ENCODE results near the gene F11R.
"Not testable (repeated sequence)": the region's sequence is repeated elsewhere in the genome, so short reads cannot be mapped to it uniquely, and the experiment has no call there.

F11R gene

GRCh38 chr1:161009602-161010211 lies 11.2 kb downstream of the F11R start:
- DNase-seq = no peak

GRCh38 chr1:161008869-161009510 lies 12.0 kb downstream of the F11R start:
- DNase-seq = no peak

- DNase-seq = no peak
Measured at GRCh38 chr1:161007369-161007768, 13.6 kb downstream of the F11R start.

DNA sequence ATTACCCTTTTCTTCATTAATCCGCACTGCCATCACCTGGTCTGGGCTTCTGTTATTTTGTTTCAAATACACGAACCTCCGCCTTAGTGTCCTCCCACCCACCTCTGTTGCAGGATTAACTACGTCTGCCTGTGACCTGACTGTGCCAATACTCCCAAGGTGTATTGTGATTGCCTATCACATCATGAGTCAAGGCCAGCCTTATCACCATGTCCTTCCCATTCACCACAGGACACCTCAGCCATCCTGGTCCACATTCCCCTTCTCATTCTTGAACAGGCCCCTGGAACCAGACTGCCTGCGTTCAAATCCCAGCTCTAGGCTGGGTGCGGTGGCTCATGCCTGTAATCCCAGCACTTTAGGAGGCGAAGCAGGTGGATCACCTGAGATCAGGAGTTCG lies 14.4 kb downstream of the F11R start:
- DNase-seq = no peak

GRCh38 chr1:161001525-161001924 lies 19.4 kb downstream of the F11R start:
- DNase-seq = no peak

- no peak for DNase-seq
Measured at GRCh38 chr1:161000736-161001480, 20.0 kb downstream of the F11R start.

DNA sequence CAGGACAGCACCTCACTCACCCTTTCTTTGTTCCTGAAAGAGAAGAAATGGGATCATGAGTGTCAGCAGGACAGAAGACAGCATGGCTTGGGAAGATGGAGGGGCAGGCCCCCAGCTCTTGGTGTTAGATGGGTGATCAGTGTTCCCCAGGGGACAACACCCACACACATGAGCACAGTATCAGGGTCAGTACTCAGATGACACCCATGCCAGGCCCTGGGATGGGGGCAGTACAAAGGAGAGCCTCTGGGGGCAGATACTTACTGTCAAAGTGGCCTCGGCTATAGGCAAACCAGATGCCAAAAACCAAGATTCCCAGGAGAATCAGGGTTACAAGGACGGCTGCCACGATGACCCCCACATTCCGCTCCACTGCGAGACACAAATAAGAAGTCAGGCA lies 21.6 kb downstream of the F11R start:
- no peak for DNase-seq

DNA sequence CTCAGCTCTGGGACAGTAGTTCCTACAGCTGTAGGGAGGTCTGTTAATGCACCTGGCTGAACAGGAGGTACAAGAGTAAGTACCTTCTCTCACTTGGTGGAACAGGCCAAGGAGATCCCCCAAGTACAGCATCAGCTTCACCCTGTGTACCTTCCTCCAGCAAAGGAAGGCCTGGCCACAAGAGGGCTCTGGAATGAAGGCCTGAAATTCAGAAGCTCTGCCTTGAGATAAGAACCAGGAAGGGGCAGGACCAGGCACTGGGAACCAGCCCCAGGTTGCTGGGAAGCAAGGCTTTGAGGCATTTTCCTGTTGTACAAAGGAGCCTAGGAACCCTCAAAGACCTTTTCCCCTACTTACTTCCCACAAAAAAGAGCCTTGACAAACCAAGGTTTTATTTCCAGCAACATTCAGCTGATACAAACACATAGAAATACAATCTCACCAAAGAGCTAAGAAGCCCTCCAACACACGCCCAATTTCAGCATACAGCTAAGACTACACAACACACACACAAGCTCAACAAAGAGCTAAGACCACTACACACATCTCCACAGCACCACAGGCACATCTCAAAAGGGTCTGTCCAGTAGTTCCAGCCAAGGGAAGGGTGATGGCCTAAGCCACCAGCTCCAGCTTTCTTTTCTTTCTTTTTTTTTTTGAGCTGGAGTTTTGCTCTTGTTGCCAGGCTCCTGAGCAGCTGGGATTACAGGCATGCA lies 23.5 kb downstream of the F11R start:
- no peak for DNase-seq

DNA sequence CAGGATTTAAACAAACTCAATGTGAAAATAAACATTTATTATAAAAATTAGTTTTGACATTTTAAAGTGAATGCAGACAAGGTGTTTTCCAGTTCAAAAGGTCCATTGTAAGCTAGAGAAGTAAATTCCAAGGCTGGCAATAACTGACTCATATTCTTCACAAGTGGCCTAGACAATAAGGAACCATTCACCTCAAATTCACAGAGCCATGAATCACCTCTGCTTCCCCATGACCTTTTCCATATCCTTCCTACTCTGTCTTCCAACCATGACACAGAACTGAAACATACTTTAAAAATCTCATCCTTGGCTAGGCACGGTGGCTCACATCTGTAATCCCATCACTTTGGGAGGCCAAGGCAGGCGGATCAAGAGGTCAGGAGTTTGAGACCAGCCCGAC lies 24.8 kb downstream of the F11R start:
- no peak for DNase-seq

DNA sequence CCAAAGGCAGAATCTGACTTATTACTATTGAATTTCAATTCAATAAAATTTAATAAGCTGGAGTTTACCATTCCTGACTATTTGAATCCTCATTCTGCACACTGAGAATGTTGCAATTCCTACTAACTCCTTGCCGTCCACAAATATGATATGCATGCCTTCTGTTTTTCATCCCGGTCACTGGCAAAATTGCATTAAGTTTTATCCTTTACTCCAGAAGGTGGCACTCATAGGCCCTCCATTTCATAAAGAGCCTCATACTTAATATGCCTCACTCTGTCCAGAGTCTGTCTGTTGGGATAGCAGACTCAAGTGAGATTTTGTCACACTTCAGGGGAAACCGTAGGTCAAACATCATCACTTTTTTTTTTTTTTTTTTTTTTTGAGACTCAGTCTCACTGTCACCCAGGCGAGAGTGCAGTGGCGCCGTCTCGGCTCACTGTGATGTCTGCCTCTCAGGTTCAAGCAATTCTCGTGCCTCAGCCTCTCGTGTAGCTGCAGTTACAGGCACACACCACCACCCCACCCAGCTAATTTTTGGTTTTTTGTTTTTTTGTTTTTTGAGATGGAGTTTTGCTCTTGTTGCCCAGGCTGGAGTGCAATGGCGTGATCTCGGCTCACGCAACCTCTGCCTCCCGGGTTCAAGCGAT lies 27.3 kb downstream of the F11R start:
- no peak for DNase-seq

GRCh38 chr1:160992036-160992435 lies 28.9 kb downstream of the F11R start:
- not testable (repeated sequence) for DNase-seq

GRCh38 chr1:160987359-160988050 lies 33.4 kb downstream of the F11R start:
- DNase-seq = no peak

- no peak for DNase-seq
Measured at GRCh38 chr1:160985723-160986122, 35.2 kb downstream of the F11R start.

DNA sequence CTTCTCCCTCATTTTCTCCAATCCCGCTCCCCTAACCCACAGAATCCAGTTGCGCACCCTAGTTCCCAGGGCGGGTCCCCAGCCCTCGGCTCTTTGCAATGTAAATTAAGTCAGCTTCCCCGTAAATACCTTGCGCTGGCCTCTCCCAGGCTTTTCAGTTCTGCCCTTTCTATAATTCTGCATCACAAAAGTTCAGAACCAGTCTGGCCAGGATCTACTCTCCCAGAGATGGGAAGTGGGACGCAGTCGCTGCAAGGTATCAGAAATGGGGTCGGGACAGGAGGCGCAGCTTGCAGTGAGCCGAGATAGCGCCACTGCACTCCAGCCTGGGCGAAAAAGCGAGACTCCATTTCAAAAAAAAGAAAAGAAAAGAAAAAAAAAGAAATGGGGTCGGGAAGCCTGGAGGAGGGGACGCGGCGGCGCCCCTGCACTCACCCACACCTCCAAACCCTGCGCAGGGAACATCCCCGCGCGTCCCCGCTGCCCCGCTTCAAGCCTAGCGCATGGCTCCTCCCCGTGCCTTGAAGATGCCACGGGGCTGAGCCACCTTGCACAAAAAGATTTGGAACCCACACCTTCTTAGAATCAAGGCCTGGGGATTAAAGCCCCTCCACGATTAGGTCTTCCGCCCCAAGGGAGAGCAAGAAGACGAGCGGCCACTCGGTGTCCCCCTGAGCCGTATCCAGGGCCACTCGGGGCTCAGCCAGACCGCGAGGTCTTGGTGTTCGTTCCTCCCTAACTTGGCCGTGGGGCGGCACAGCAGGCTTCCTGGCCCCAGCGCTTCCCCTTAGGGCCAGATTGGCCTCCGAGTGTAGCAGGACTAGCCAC lies 39.2 kb downstream of the F11R start:
- no peak for DNase-seq

GRCh38 chr1:160979286-160979685 lies 41.7 kb downstream of the F11R start:
- no peak for DNase-seq

DNA sequence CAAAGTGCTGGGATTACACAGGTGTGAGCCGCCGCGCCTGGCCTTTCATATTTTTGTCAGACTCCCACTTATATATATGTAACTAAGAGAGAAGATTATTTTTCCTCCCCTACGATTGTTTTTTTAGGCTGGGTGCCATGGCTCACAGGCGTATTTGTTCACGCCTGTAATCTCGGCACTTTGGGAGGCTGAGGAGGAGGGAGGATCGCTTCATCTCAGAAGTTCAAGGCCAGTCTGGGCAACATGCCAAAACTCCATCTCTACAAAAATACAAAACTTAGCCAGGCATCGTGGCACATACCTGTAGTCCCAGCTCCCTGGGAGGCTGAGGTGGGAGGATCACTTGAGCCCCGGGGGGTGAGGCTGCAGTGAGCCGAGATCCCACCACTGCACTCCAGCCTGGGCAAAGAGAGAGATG lies 42.4 kb downstream of the F11R start:
- no peak for DNase-seq

DNA sequence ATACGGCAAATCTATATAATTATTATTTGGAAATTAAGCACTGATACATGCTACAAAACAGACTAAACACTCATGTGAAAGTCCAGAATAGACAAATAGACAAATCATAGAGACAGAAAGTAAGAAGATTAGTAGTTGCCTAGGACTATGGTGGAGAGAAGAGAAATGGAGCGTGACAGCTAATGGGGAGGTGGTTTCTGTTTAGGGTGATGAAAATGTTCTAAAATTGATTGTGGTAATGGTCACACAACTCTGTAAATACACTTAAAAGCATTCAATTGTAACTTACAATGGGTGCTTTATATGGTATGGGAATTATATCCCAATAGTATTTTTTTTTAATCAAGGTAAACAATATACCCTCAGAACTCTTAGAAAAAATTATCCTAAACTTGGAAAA lies 45.9 kb downstream of the F11R start:
- no peak for DNase-seq

- DNase-seq = no peak
Measured at GRCh38 chr1:160973491-160973890, 47.5 kb downstream of the F11R start.

DNA sequence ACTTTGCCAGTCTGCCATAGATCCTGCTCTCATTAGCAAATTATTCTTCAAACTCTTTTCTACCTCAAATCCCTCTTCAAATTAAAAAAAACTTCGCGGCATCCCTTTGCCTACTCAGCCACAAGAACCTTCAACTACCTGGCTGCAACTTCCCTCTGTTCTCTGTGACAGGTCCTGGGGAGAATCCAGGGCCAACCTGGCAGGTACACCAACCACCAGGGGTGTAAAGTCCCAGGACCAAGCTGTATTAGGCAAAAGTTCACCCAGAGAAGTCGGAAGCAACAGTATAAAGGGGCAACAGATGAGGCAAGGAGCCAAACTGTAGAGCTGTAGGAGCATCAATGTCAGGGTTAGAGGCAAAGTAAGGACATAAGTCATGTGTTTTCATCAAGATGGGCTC lies 48.0 kb downstream of the F11R start:
- DNase-seq = no peak

GRCh38 chr1:160971618-160972056 lies 49.3 kb downstream of the F11R start:
- DNase-seq = no peak

GRCh38 chr1:160963521-160963920 lies 57.4 kb downstream of the F11R start:
- DNase-seq = no peak
